K562 (cell line): ENCODE measurements around the gene TMEM266. TPM values are rescaled to one million over a fixed set of nuclear protein-coding genes. Genes with fewer than 3 reads are reported as not detected.

Experiments used
- ATAC-seq: fragments of 200-7000 bp; cut with Tn5 transposase; 3 replicates; pipeline ENCODE4 v1.9.1; 2020; ENCODE audit warnings: moderate library complexity
- BruUV-seq: library from RNA; stranded (reverse); fragments of 400-500 nt; replicated peaks from 2 replicates; lab custom pipeline; 2021; lab: Mats Ljungman, UMichigan
- CTCF ChIA-PET: fragments of 300-600 bp; formaldehyde crosslinking; extraction: SDS; loops from one replicate; lab custom pipeline; 2021; ENCODE audit warnings: low intra/inter-chr PET ratio; lab: Yijun Ruan, JAX
- POLR2A ChIA-PET: fragments of 300-600, 350-650 bp; sonication (Branson Sonifier 250); formaldehyde crosslinking; extraction: SDS; loops from one replicate; lab custom pipeline; 2021; ENCODE audit warnings: antibody characterized with exemption, inconsistent platforms; lab: Yijun Ruan, JAX
- DNase-seq, 4 experiments: peaks; one replicate each; pipeline versions ENCODE4 v3.0.0 to v3.0.0-alpha.2; 2011 to 2018; ENCODE audit warnings: low spot score in 3 of 4, mixed read lengths in 3 of 4; ENCODE audit errors: extremely low read depth in 1 of 4
- FAIRE-seq: peaks from 2 replicates; lab custom pipeline; 2011; peaks lifted over from hg19 to GRCh38; lab: Jason Lieb, UNC
- H2AFZ ChIP-seq: 2 replicates; pipeline ENCODE4 v1.6.0; 2011; ENCODE audit warnings: low read depth, low read length, control low read depth, inconsistent platforms
- H3K27ac ChIP-seq: fragments of 200-600 bp; 3 replicates; pipeline ENCODE4 v1.8.0; 2011; ENCODE audit warnings: low read depth, mild to moderate bottlenecking, control low read depth, inconsistent platforms, low read length, moderate library complexity, mixed read lengths; ENCODE audit errors: extremely low read depth
- H3K27me3 ChIP-seq, 2 experiments: fragments of 300-600 bp in 1 of 2; 2 replicates in 1 of 2; 3 replicates in 1 of 2; pipeline versions ENCODE4 v1.6.0 to v1.8.0; 2011; ENCODE audit warnings: inconsistent platforms in 2 of 2, low read length in 2 of 2, mild to moderate bottlenecking in 1 of 2, mixed read lengths in 1 of 2, moderate library complexity in 1 of 2; ENCODE audit not compliant: control insufficient read depth in 2 of 2, insufficient read depth in 2 of 2
- H3K36me3 ChIP-seq: fragments of 300-600 bp; 3 replicates; pipeline ENCODE4 v1.8.0; 2011; ENCODE audit warnings: mild to moderate bottlenecking, low read length, inconsistent platforms; ENCODE audit not compliant: control insufficient read depth, insufficient read depth
- H3K4me1 ChIP-seq, 2 experiments: fragments of 200-600 bp in 1 of 2; replicated peaks in 1 of 2; 2 replicates in 1 of 2; 3 replicates in 1 of 2; pipeline versions ENCODE4 v1.5.1 to v1.8.0; 2011; ENCODE audit warnings: inconsistent platforms in 2 of 2, low read length in 2 of 2, mild to moderate bottlenecking in 1 of 2, mixed read lengths in 1 of 2, moderate library complexity in 1 of 2; ENCODE audit not compliant: control insufficient read depth in 2 of 2, insufficient read depth in 2 of 2
- H3K4me2 ChIP-seq: 2 replicates; pipeline ENCODE4 v1.6.1; 2011; ENCODE audit warnings: low read length, control low read depth, inconsistent platforms, mixed read lengths; ENCODE audit not compliant: insufficient read depth
- H3K4me3 ChIP-seq: fragments of 200-600 bp; sonication (generic), shearing (Covaris generic); 2 replicates; pipeline ENCODE4 v1.5.1; 2016; ENCODE audit warnings: control low read depth, inconsistent platforms
- H3K79me2 ChIP-seq: fragments of 200-600 bp; 3 replicates; pipeline ENCODE4 v1.8.0; 2011; ENCODE audit warnings: low read length, inconsistent platforms; ENCODE audit not compliant: control insufficient read depth, insufficient read depth
- H3K9ac ChIP-seq, 2 experiments: 2 replicates each; pipeline versions ENCODE4 v1.6.0 to v1.6.1; 2011; ENCODE audit warnings: low read depth in 2 of 2, low read length in 2 of 2, control low read depth in 1 of 2, inconsistent platforms in 1 of 2, mild to moderate bottlenecking in 1 of 2, mixed read lengths in 1 of 2; ENCODE audit not compliant: insufficient read depth in 1 of 2
- H3K9me1 ChIP-seq: one replicate; pipeline ENCODE4 v1.6.0; 2011; ENCODE audit warnings: inconsistent platforms, mild to moderate bottlenecking, low read length, moderate library complexity; ENCODE audit not compliant: control insufficient read depth, insufficient read depth
- H3K9me3 ChIP-seq: replicated peaks from 2 replicates; pipeline ENCODE4 v1.5.1; 2011; ENCODE audit warnings: low read depth, low read length, inconsistent platforms; ENCODE audit not compliant: control insufficient read depth, insufficient read depth
- H4K20me1 ChIP-seq: replicated peaks from 2 replicates; pipeline ENCODE4 v1.6.1; 2011; ENCODE audit warnings: low read length, inconsistent platforms, mixed read lengths; ENCODE audit not compliant: control insufficient read depth, insufficient read depth
- DACH1 ChIP-seq: fragments of 450-650 bp; IDR thresholded peaks from 2 replicates; pipeline ENCODE4 v1.6.1; 2018; ENCODE audit not compliant: partially characterized antibody
- EWSR1 ChIP-seq: fragments of 450-650 bp; IDR thresholded peaks from 2 replicates; pipeline ENCODE4 v1.6.1; 2018; ENCODE audit warnings: borderline replicate concordance, mild to moderate bottlenecking, low read depth, moderate library complexity; ENCODE audit not compliant: partially characterized antibody
- TFAP4 ChIP-seq: sonication (generic); formaldehyde crosslinking; IDR thresholded peaks from 2 replicates; pipeline ENCODE4 v1.8.0; 2022; ENCODE audit warnings: missing genetic modification reagents, mild to moderate bottlenecking, moderate library complexity, borderline replicate concordance
- WGBS: fragments of 100-300 bp; shearing (Covaris generic); methylation state at CpG from one replicate; pipeline ENCODE4 v1.1.6; 2016; ENCODE audit warnings: low coverage, mixed read lengths; ENCODE audit not compliant: insufficient coverage; ENCODE audit errors: missing lambda C conversion rate; 5-methylcytosine and 5-hydroxymethylcytosine counted together
- in situ Hi-C: fragments of 300-500 bp; cut with MboI; formaldehyde crosslinking; loops from 4 replicates; pipeline ENCODE4 v1.15.0; 2018; ENCODE audit warnings: inconsistent platforms, mixed read lengths
- intact Hi-C: fragments of 100-400 bp; cut with micrococcal nuclease; formaldehyde crosslinking; loops from 2 replicates; pipeline ENCODE4 v1.14.2; 2022
- polyA plus RNA-seq, 8 experiments: library from polyadenylated mRNA; depleted of rRNA in 4 of 8; stranded (reverse) in 5 of 8; unstranded in 3 of 8; fragments of >200 nt; fragmentation: Nextera tagmentation in 2 of 8; fragmentation: Illumina TruSeq in 1 of 8; extraction: Ambion mirVana in 2 of 8; extraction: Trizol in 1 of 8; gene quantifications; 2 replicates each; pipeline versions ENCODE4 v1.2.1 to v1.2.3, GENCODE V29; 2011 to 2014; ENCODE audit warnings: inconsistent platforms in 1 of 8, missing spikeins in 1 of 8
- total RNA-seq, 7 experiments: library from RNA; depleted of rRNA in 6 of 7; stranded (reverse); fragments of >200 nt in 6 of 7; fragmentation: Illumina TruSeq in 2 of 7; extraction: Trizol in 2 of 7; gene quantifications; 2 replicates each; pipeline versions ENCODE4 v1.2.1 to v1.2.3, GENCODE V29; 2011 to 2021; ENCODE audit warnings: low replicate concordance in 1 of 7
- TF ChIP-seq, protein P1 (sequence below), 2 experiments: fragments of 450-650 bp in 1 of 2; IDR thresholded peaks; 2 replicates each; pipeline ENCODE4 v1.6.1; 2011 to 2017; ENCODE audit warnings: low read depth in 2 of 2, antibody characterized with exemption in 1 of 2, borderline replicate concordance in 1 of 2, low read length in 1 of 2, mild to moderate bottlenecking in 1 of 2, mixed read lengths in 1 of 2; ENCODE audit not compliant: control insufficient read depth in 1 of 2
- TF ChIP-seq, protein P2 (sequence below): fragments of 250-450 bp; sonication (Bioruptor Pico); IDR thresholded peaks from 2 replicates; pipeline ENCODE4 v1.4.0; 2020

Gene TMEM266
- total and polyA plus RNA-seq, 9 of the 15 experiments (the other 6 are each of a cell fraction or from before 2014, with no cell fraction given), result not detected

- TF ChIP-seq, protein P1, sequence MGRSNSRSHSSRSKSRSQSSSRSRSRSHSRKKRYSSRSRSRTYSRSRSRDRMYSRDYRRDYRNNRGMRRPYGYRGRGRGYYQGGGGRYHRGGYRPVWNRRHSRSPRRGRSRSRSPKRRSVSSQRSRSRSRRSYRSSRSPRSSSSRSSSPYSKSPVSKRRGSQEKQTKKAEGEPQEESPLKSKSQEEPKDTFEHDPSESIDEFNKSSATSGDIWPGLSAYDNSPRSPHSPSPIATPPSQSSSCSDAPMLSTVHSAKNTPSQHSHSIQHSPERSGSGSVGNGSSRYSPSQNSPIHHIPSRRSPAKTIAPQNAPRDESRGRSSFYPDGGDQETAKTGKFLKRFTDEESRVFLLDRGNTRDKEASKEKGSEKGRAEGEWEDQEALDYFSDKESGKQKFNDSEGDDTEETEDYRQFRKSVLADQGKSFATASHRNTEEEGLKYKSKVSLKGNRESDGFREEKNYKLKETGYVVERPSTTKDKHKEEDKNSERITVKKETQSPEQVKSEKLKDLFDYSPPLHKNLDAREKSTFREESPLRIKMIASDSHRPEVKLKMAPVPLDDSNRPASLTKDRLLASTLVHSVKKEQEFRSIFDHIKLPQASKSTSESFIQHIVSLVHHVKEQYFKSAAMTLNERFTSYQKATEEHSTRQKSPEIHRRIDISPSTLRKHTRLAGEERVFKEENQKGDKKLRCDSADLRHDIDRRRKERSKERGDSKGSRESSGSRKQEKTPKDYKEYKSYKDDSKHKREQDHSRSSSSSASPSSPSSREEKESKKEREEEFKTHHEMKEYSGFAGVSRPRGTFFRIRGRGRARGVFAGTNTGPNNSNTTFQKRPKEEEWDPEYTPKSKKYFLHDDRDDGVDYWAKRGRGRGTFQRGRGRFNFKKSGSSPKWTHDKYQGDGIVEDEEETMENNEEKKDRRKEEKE (IDR thresholded peaks at IDR 0.05; ENCODE audit: borderline replicate concordance in 1 of 2, control insufficient read depth in 1 of 2, low read depth in 2 of 2, low read length in 1 of 2), result no peak
- TF ChIP-seq EWSR1, result no peak
- TF ChIP-seq DACH1, result no peak
- TF ChIP-seq, all 486 proteins: peak for 0
Measured at GRCh38 chr15:76162784-76163456, 103.1 kb downstream of the TMEM266 start (continued).

GRCh38 chr15:76163457-76164295, 103.9 kb downstream of the TMEM266 start:
- H3K4me1 ChIP-seq, result peaks cover under 1 to 8% of the 10 kb centered on the region in 2 experiments; a peak in 3 of 5 replicates
- H3K79me2 ChIP-seq, result no peaks in the 10 kb centered on the region
- POLR2A ChIA-PET, result interaction anchor here (0.8 to 1.3 kb wide), 4 partner anchors 9 to 12 kb away, joined by 3 to 4 read pairs (median 3); no protein-coding TSS in a partner anchor
- H4K20me1 ChIP-seq, result 0 out of 2 replicates have a peak, but pooled peaks cover 14% of the 10 kb centered on the region
- ATAC-seq (peak; percentile 62), FAIRE-seq (no peak), DNase-seq (no peak)
- H3K9me3 ChIP-seq, result no peaks in the 10 kb centered on the region
- intact Hi-C loops, result no loop called here
- CTCF ChIA-PET, result interaction anchor here (0.6 kb wide), 1 partner anchor 1385 kb away, joined by 3 read pairs; no protein-coding TSS in a partner anchor
- H2AFZ ChIP-seq, result no peak overlapping the region
- H3K4me3 ChIP-seq, result no peak overlapping the region
- in situ Hi-C loops, result no loop called here
- no peaks in the 10 kb centered on the region for H3K9me1 ChIP-seq
- H3K4me2 ChIP-seq, result no peak overlapping the region
- H3K27me3 ChIP-seq, result peaks cover 40 to 91% of the 10 kb centered on the region in 2 experiments
- peak overlapping the region in 1 of 2 experiments; percentile 45; a peak in 2 of 4 replicates for H3K9ac ChIP-seq
- no peak overlapping the region for H3K27ac ChIP-seq
- no TSS peak for BruUV-seq
- WGBS, result 7% methylated on average over 21 of the region's 21 CpGs
- H3K36me3 ChIP-seq, result no peaks in the 10 kb centered on the region
- TF ChIP-seq TFAP4 (CRISPR knock-in tag), result peak; percentile 58; the same call in 1 of the 2 replicates
- TF ChIP-seq, protein P2, sequence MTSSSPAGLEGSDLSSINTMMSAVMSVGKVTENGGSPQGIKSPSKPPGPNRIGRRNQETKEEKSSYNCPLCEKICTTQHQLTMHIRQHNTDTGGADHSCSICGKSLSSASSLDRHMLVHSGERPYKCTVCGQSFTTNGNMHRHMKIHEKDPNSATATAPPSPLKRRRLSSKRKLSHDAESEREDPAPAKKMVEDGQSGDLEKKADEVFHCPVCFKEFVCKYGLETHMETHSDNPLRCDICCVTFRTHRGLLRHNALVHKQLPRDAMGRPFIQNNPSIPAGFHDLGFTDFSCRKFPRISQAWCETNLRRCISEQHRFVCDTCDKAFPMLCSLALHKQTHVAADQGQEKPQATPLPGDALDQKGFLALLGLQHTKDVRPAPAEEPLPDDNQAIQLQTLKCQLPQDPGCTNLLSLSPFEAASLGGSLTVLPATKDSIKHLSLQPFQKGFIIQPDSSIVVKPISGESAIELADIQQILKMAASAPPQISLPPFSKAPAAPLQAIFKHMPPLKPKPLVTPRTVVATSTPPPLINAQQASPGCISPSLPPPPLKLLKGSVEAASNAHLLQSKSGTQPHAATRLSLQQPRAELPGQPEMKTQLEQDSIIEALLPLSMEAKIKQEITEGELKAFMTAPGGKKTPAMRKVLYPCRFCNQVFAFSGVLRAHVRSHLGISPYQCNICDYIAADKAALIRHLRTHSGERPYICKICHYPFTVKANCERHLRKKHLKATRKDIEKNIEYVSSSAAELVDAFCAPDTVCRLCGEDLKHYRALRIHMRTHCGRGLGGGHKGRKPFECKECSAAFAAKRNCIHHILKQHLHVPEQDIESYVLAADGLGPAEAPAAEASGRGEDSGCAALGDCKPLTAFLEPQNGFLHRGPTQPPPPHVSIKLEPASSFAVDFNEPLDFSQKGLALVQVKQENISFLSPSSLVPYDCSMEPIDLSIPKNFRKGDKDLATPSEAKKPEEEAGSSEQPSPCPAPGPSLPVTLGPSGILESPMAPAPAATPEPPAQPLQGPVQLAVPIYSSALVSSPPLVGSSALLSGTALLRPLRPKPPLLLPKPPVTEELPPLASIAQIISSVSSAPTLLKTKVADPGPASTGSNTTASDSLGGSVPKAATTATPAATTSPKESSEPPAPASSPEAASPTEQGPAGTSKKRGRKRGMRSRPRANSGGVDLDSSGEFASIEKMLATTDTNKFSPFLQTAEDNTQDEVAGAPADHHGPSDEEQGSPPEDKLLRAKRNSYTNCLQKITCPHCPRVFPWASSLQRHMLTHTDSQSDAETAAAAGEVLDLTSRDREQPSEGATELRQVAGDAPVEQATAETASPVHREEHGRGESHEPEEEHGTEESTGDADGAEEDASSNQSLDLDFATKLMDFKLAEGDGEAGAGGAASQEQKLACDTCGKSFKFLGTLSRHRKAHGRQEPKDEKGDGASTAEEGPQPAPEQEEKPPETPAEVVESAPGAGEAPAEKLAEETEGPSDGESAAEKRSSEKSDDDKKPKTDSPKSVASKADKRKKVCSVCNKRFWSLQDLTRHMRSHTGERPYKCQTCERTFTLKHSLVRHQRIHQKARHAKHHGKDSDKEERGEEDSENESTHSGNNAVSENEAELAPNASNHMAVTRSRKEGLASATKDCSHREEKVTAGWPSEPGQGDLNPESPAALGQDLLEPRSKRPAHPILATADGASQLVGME (CRISPR knock-in tag), result no peak
